Measurements from ENCODE around the gene TIMM13. TPM values are rescaled to one million over a fixed set of nuclear protein-coding genes. Genes with fewer than 3 reads are reported as not detected.
"Not testable (repeated sequence)": the region's sequence is repeated elsewhere in the genome, so short reads cannot be mapped to it uniquely, and the experiment has no call there.

TIMM13 gene
- total and polyA plus RNA-seq, 10 of the 15 experiments (the other 5 are each of a cell fraction or from before 2014, with no cell fraction given): 9.9 to 205 (median 63.6) TPM

DNA sequence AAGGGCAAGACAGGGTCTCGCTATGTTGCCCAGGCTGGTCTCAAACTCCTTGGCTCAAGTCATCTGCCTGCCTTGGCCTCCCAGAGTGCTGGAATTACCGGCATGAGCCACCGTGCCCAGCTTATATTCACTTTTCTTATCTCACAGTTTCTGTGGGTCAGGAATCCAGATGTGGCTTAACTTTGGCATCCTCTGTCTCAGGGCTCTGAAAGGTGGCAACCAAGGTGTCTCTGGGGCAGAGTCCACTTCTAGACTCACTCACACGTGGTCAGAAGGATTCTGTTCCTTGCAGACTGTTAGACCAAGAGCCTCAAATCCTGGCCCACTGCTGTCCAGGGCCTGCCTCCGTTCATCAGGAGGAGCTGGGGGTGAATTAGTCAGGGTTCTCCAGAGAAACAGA, 37.0 kb upstream of the TIMM13 start (continued):
- TF ChIP-seq, protein P1, sequence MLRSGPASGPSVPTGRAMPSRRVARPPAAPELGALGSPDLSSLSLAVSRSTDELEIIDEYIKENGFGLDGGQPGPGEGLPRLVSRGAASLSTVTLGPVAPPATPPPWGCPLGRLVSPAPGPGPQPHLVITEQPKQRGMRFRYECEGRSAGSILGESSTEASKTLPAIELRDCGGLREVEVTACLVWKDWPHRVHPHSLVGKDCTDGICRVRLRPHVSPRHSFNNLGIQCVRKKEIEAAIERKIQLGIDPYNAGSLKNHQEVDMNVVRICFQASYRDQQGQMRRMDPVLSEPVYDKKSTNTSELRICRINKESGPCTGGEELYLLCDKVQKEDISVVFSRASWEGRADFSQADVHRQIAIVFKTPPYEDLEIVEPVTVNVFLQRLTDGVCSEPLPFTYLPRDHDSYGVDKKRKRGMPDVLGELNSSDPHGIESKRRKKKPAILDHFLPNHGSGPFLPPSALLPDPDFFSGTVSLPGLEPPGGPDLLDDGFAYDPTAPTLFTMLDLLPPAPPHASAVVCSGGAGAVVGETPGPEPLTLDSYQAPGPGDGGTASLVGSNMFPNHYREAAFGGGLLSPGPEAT (IDR thresholded peaks at IDR 0.05; ENCODE audit: low read depth): no peak
- TF ChIP-seq IKZF1 (conservative IDR thresholded peaks at IDR 0.05) (no peak), SMC3 (IDR thresholded peaks at IDR 0.05; ENCODE audit: borderline replicate concordance, low read length) (no peak), TCF7 (IDR thresholded peaks at IDR 0.05; ENCODE audit: borderline replicate concordance) (no peak), HDAC2 (IDR thresholded peaks at IDR 0.05) (no peak), CREB1 (IDR thresholded peaks at IDR 0.05; ENCODE audit: low read depth) (no peak)
- TF ChIP-seq, protein P2, sequence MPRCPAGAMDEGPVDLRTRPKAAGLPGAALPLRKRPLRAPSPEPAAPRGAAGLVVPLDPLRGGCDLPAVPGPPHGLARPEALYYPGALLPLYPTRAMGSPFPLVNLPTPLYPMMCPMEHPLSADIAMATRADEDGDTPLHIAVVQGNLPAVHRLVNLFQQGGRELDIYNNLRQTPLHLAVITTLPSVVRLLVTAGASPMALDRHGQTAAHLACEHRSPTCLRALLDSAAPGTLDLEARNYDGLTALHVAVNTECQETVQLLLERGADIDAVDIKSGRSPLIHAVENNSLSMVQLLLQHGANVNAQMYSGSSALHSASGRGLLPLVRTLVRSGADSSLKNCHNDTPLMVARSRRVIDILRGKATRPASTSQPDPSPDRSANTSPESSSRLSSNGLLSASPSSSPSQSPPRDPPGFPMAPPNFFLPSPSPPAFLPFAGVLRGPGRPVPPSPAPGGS (IDR thresholded peaks at IDR 0.05; ENCODE audit: borderline replicate concordance, insufficient read depth, low read depth, low read length, poor library complexity, severe bottlenecking): no peak

DNA sequence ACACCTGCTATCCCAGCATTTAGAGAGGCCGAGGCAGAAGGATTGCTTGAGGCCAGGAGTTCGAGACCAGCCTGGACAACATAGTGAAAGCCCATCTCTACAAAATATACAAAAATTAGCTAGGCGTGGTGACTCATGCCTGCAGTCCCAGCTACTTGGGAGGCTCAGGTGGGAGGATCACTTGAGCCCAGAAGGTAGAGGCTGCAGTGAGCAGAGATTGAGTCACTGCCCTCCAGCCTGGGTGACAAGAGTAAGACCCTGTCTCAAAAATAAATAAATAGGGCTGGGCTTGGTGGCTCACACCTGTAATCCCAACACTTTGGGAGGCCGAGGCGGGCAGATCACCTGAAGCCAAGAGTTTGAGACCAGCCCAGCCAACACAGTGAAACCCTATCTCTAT, 36.3 kb upstream of the TIMM13 start:
- SMC1A ChIA-PET (ENCODE audit: uncharacterized antibody, unreplicated experiment): interaction anchor here (0.9 to 1.5 kb wide), 2 partner anchors 9 to 157 kb away, joined by 3 read pairs; no protein-coding TSS in a partner anchor
- H3K4me2 ChIP-seq (ENCODE audit: control insufficient read depth, insufficient read depth); in situ Hi-C loops (cut with MboI); BruUV-seq (replicated peaks); H3K36me3 ChIP-seq (ENCODE audit: control insufficient read depth in 2 of 2, insufficient read depth in 2 of 2, low read length in 1 of 2); H4K20me1 ChIP-seq (ENCODE audit: control insufficient read depth, insufficient read depth); DNase-seq (ENCODE audit: low read depth, low spot score); H3K4me1 ChIP-seq (ENCODE audit: control insufficient read depth, insufficient read depth, low read length); H3K9ac ChIP-seq (ENCODE audit: control insufficient read depth, insufficient read depth, low read length); H3K9me3 ChIP-seq (replicated peaks; ENCODE audit: control insufficient read depth, insufficient read depth, low read length); H3K4me3 ChIP-seq; ATAC-seq; H2AFZ ChIP-seq (ENCODE audit: control insufficient read depth, low read depth, low read length); H3K27ac ChIP-seq (ENCODE audit: control insufficient read depth, insufficient read depth); POLR2A ChIA-PET; H3K27me3 ChIP-seq (replicated peaks in 1 of 2; ENCODE audit: control insufficient read depth in 2 of 2, insufficient read depth in 2 of 2, low read length in 1 of 2); H3K79me2 ChIP-seq (ENCODE audit: control insufficient read depth, insufficient read depth, low read length); FAIRE-seq: not testable (repeated sequence)
- intact Hi-C loops (cut with micrococcal nuclease; ENCODE audit: unreplicated experiment): loop anchor here (10.0 kb wide), 1 partner anchor 281 kb away; the partner anchor contains the start of gene SLC39A3
- WGBS (ENCODE audit: insufficient coverage, insufficient replicate concordance, low lambda C conversion rate, missing lambda C conversion rate): 75% methylated on average over 5 of the region's 5 CpGs
- RAD21 ChIA-PET (ENCODE audit: unreplicated experiment): interaction anchor here (1.7 kb wide), 1 partner anchor 13 kb away, joined by 7 read pairs; the partner anchor contains the start of gene GADD45B
- CTCF ChIA-PET: interaction anchor here (0.9 to 1.4 kb wide), 3 partner anchors 150 to 189 kb away, joined by 3 read pairs; no protein-coding TSS in a partner anchor
